Omental fat pad (tissue), 4 donors: ENCODE measurements around the gene CCNY. TPM values are rescaled to one million over a fixed set of nuclear protein-coding genes. Genes with fewer than 3 reads are reported as not detected.

Experiments used
- ATAC-seq: fragments of 150-250 bp; one replicate; pipeline ENCODE4 v1.9.1; 2016; ENCODE audit warnings: mild to moderate bottlenecking, moderate library complexity; ENCODE audit not compliant: low FRiP score
- DNase-seq: peaks from one replicate; pipeline ENCODE4 v3.0.0-alpha.2; 2019; ENCODE audit warnings: low spot score
- total RNA-seq, 4 donors: library from RNA; depleted of rRNA; stranded (reverse); fragments of >200 nt; gene quantifications; one replicate each; pipeline ENCODE4 v1.1.0, GENCODE V29; 2016
- TF ChIP-seq, protein P1 (sequence below), 3 donors: fragments of 450-650 bp; IDR thresholded peaks; one replicate each; pipeline ENCODE4 v1.5.1; 2016 to 2017; ENCODE audit warnings: antibody characterized with exemption in 3 of 3, mild to moderate bottlenecking in 3 of 3, moderate library complexity in 2 of 3

The CCNY gene
- total RNA-seq, 4 donors from 2014 or later, result 38.6 to 49.5 (median 47.2) TPM

DNA sequence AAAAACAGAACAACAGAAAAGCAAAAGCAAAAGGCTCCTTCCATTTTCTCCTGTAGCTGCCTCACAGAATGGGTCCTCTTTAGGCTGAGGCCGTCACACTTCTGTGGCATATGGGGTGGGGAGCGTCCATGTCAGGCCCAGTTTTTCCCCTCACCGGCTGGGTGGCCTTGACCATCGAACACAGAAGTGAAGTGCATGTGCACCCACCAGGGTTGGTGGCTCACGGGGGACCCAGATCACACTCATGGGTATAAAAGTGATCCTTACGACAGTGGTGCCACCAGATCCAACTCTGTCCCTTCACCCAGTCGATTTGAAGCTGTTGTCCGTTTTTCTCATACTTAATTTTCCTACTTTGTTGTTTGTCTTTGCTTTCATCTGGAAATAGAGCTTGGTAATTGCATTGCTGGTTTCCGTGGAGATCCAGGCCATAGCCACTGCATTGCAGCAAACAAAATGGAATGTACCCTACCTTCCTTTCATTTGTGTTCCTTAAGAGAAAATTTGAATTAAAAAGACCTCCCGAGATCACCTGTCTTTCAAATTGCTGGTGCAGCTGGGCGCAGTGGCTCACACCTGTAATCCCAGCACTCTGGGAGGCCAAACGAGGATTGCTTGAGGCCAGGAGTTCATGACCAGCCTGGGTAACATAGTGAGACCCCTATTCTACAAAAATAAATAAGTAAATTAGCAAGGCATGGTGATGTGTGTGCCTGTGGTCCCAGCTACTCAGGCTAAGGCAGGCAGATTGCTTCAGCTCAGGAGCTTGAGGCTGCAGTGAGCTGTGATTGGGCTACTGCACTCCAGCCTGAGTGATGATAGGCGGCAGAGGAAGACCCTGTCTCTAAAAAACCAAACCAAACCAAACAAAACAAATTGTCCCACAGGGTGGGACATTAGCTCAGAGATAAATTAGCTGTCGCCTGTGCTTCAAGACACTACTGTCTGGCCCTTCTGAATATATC, 258.1 kb downstream of the CCNY start:
- ATAC-seq, result no peak
- TF ChIP-seq, protein P1, sequence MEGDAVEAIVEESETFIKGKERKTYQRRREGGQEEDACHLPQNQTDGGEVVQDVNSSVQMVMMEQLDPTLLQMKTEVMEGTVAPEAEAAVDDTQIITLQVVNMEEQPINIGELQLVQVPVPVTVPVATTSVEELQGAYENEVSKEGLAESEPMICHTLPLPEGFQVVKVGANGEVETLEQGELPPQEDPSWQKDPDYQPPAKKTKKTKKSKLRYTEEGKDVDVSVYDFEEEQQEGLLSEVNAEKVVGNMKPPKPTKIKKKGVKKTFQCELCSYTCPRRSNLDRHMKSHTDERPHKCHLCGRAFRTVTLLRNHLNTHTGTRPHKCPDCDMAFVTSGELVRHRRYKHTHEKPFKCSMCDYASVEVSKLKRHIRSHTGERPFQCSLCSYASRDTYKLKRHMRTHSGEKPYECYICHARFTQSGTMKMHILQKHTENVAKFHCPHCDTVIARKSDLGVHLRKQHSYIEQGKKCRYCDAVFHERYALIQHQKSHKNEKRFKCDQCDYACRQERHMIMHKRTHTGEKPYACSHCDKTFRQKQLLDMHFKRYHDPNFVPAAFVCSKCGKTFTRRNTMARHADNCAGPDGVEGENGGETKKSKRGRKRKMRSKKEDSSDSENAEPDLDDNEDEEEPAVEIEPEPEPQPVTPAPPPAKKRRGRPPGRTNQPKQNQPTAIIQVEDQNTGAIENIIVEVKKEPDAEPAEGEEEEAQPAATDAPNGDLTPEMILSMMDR (IDR thresholded peaks at IDR 0.05), result no peak
- DNase-seq, result no peak

DNA sequence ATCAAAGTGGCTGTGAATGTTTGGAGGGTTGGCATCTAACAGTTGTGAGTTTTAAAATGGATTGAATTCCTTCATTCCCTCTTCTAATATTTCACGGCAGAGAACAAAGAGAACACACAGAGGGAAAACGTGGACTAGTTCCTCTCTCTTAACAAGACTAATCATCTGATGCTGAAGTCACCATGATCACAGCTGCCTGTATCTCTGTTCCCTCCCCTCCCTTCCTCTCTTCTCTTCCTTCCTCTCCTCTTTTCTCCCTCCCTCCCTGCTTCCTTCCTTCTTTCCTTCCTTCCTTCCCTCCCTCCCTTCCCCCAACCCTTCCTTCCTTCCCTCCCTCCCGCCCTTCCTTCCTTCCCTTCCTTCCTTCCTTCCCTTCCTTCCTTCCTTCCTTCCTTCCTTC, 258.8 kb downstream of the CCNY start:
- DNase-seq, result no peak
- no peak for ATAC-seq
- TF ChIP-seq, protein P1 (IDR thresholded peaks at IDR 0.05), result no peak

DNA sequence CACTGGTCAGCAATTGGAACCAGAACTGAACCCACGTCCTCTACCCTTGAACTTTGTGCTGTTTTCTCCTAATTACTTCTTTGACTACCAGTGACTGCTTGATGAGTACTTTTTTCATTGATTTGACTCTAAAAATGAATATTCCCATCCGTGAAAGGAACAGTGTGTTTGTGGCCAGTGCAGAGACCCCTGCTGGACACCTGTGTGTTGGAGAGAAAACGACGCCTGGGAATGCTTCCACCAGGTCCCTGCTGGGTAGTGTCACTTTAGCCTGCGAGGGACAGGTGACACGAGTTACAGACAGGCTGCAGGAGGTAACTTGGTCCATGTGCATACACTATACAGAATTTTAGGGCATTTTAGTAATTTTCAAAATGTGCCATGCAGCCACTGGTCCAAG, 262.1 kb downstream of the CCNY start:
- TF ChIP-seq, protein P1 (IDR thresholded peaks at IDR 0.05), result no peak
- no peak for ATAC-seq

DNA sequence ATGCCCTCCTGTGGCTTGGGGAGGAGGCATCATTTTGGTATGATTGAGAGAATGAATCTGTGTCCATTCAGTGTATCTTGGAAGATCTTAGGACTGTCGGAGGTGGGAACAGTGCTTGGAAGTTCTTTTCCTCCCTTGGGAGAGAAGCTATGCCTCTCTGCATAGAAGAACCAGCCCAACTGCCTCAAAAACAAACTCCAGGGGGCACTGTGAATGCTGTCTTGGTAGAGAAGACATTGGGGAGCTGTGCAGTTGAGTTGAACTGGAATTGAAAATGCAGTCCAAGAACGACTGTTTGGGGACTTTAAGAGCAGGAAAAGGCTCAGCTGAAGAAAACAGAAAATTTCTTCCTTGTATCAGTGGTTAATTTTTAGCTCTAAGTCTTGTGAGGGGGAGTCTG, 263.9 kb downstream of the CCNY start:
- TF ChIP-seq, protein P1 (IDR thresholded peaks at IDR 0.05), result no peak
- DNase-seq (no peak), ATAC-seq (no peak)

More for the DNA sequence above, 262.1 kb downstream of the CCNY start:
- DNase-seq, result no peak

DNA sequence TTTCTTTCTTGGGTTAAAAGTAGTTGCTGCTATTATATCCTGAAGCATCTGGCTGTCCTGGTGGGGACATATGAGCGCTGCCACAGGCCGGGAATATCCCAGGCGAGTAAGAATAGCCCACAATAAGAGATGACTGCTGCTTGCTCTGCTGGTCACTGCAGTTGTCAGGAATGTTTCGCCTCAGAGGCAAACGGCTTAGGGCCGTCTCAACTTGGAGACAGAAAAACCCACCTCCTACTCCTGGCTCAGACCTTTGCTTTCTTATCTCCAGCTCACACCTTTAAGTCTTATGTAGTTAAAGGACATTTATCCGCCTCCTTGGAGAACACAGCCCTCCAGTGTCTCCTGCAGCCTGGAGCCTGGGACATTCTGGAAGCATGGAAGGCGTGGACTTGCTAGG, 268.9 kb downstream of the CCNY start, which contains the start of gene GJD4:
GJD4 (plus strand) TSS at position 151 of the 400 bp plus-strand sequence; CDS start at position 378, 227 bp downstream.
- ATAC-seq (no peak), DNase-seq (no peak)
- TF ChIP-seq, protein P1 (IDR thresholded peaks at IDR 0.05), result no peak

DNA sequence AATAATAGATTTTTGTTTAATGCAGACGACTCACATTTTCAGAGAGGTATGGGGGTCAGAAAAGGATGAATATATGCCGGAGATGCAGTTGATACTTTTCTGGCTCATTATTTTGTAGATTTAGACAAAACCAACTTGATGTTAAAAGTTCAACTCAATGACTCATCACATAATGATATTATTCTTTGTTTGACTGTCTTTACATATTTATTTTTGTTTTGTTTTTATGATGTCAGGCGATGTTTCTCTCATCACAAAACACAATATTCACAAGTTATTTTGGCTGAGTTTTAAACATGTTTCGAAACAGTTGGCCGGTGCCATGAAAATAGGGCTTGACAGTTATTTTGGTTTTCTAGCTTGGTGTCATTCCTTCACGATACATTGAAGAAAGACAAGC, 270.1 kb downstream of the CCNY start:
- no peak for DNase-seq
- no peak for ATAC-seq
- TF ChIP-seq, protein P1 (IDR thresholded peaks at IDR 0.05), result no peak
